Smooth muscle cell (in vitro differentiated cells): ENCODE results near the gene GPR162. TPM values are rescaled to one million over a fixed set of nuclear protein-coding genes. Genes with fewer than 3 reads are reported as not detected.

Experiments used
- DNase-seq: peaks from one replicate; lab custom pipeline; 2025; ENCODE audit not compliant: unreplicated experiment; lab: John Stamatoyannopoulos, UW
- H2AFZ ChIP-seq: fragments of 200-600 bp; sonication (generic); 2 replicates; pipeline ENCODE4 v1.6.0; 2016; ENCODE audit warnings: antibody characterized with exemption, low read depth, mild to moderate bottlenecking
- H3F3A ChIP-seq: fragments of 200-600 bp; sonication (generic); 2 replicates; pipeline ENCODE4 v1.6.0; 2017; ENCODE audit warnings: antibody characterized with exemption, low read depth
- H3K27ac ChIP-seq: fragments of 200-600 bp; sonication (generic); 2 replicates; pipeline ENCODE4 v1.5.1; 2016; ENCODE audit warnings: low read depth, mild to moderate bottlenecking
- H3K27me3 ChIP-seq: fragments of 200-600 bp; sonication (generic); 2 replicates; pipeline ENCODE4 v1.6.1; 2016; ENCODE audit warnings: low read depth, mild to moderate bottlenecking
- H3K36me3 ChIP-seq: fragments of 200-600 bp; sonication (generic); 2 replicates; pipeline ENCODE4 v1.5.1; 2016; ENCODE audit warnings: low read depth
- H3K4me1 ChIP-seq: fragments of 200-600 bp; sonication (generic); 2 replicates; pipeline ENCODE4 v1.5.1; 2016; ENCODE audit warnings: low read depth
- H3K4me2 ChIP-seq: fragments of 200-600 bp; sonication (generic); 2 replicates; pipeline ENCODE4 v1.6.0; 2016; ENCODE audit warnings: mild to moderate bottlenecking
- H3K4me3 ChIP-seq: fragments of 200-600 bp; sonication (generic); 2 replicates; pipeline ENCODE4 v1.5.1; 2016; ENCODE audit warnings: mild to moderate bottlenecking
- H3K79me2 ChIP-seq: fragments of 200-600 bp; sonication (generic); 2 replicates; pipeline ENCODE4 v1.6.0; 2016; ENCODE audit warnings: low read depth, mild to moderate bottlenecking
- H3K9ac ChIP-seq: fragments of 200-600 bp; sonication (generic); 2 replicates; pipeline ENCODE4 v1.6.0; 2016; ENCODE audit warnings: low read depth
- H3K9me3 ChIP-seq: fragments of 200-600 bp; sonication (generic); replicated peaks from 2 replicates; pipeline ENCODE4 v1.5.1; 2016; ENCODE audit warnings: low read depth
- H4K20me1 ChIP-seq: fragments of 200-600 bp; sonication (generic); 2 replicates; pipeline ENCODE4 v1.6.0; 2016; ENCODE audit warnings: low read depth
- WGBS: methylation state at CpG from one replicate; pipeline ENCODE4 v1.1.7; 2016; ENCODE audit warnings: low lambda C conversion rate; 5-methylcytosine and 5-hydroxymethylcytosine counted together
- polyA plus RNA-seq: library from polyadenylated mRNA; unstranded; fragments of >200 nt; fragmentation: Nextera tagmentation; extraction: Ambion mirVana; gene quantifications from 2 replicates; pipeline ENCODE4 v1.2.1, GENCODE V29; 2016
- total RNA-seq: library from RNA; depleted of rRNA; stranded (reverse); fragments of >200 nt; gene quantifications from 2 replicates; pipeline ENCODE4 v1.2.3, GENCODE V29; 2014
- TF ChIP-seq, protein P1 (sequence below): fragments of 200-600 bp; sonication (generic); IDR thresholded peaks from 2 replicates; pipeline ENCODE4 v1.5.1; 2017; ENCODE audit warnings: borderline replicate concordance, mild to moderate bottlenecking, antibody characterized with exemption; ENCODE audit not compliant: insufficient read depth, poor library complexity, severe bottlenecking

Gene GPR162
- total and polyA plus RNA-seq, 2 experiments from 2014 or later, result 0.76 to 2.1 TPM

DNA sequence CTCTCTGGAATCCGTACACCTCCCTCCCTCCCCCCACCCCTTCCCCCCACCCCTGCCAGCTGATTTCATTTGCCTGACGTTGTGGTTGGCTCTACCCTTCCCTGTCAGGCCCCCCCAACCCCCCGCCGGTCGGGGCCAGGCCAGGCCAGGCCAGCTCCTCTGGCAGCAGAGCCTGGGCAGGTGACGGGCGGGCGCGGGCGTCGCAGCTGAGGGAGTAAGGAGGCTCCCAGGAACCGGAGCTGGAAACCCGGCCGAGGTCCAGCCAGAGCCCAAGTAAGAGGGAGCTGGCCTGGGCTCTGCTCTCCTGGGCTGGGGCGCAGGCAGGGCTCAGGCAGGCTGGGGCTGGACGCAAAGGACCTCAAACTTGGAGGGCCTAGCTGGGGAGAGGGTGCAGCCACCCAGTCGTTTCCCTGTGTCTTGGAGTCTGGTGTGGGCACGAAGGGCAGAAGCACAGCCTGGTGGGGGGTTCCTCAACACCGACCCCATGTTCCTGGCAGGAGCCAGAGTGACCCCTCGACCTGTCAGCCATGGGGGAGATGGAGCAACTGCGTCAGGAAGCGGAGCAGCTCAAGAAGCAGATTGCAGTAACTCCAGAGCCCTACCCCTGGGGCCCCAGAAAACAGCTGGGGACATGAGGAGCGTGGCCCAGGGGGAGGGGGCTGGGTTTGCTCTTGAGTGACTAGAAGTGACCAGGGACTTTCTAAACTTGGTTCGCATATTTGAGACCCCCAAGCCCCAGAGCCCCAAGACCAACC is 19.3 kb downstream of the GPR162 start, which contains the start of gene GNB3:
Gene GNB3 (plus strand): TSS at position 165 of the 755 bp plus-strand sequence. CDS start 363 bp downstream, at position 528.
- Histone ChIP-seq H2AFZ (no peak within 1 kb of the TSS), H3K27ac (no peak within 1 kb of the TSS), H3K79me2 (no peaks in the 10 kb centered on the region), H4K20me1 (peaks cover 6% of the 10 kb centered on the region), H3F3A (no peaks in the 10 kb centered on the region), H3K9ac (no peak within 1 kb of the TSS), H3K4me1 (peaks cover 11% of the 10 kb centered on the region), H3K4me2 (no peak within 1 kb of the TSS), H3K36me3 (no peaks in the 10 kb centered on the region), H3K4me3 (no peak within 1 kb of the TSS), H3K27me3 (no peaks in the 10 kb centered on the region), H3K9me3 (no peaks in the 10 kb centered on the region)
- TF ChIP-seq, protein P1, sequence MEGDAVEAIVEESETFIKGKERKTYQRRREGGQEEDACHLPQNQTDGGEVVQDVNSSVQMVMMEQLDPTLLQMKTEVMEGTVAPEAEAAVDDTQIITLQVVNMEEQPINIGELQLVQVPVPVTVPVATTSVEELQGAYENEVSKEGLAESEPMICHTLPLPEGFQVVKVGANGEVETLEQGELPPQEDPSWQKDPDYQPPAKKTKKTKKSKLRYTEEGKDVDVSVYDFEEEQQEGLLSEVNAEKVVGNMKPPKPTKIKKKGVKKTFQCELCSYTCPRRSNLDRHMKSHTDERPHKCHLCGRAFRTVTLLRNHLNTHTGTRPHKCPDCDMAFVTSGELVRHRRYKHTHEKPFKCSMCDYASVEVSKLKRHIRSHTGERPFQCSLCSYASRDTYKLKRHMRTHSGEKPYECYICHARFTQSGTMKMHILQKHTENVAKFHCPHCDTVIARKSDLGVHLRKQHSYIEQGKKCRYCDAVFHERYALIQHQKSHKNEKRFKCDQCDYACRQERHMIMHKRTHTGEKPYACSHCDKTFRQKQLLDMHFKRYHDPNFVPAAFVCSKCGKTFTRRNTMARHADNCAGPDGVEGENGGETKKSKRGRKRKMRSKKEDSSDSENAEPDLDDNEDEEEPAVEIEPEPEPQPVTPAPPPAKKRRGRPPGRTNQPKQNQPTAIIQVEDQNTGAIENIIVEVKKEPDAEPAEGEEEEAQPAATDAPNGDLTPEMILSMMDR, result no peak
- 79% methylated on average over 24 of the region's 24 CpGs for WGBS
- DNase-seq, result no peak

DNA sequence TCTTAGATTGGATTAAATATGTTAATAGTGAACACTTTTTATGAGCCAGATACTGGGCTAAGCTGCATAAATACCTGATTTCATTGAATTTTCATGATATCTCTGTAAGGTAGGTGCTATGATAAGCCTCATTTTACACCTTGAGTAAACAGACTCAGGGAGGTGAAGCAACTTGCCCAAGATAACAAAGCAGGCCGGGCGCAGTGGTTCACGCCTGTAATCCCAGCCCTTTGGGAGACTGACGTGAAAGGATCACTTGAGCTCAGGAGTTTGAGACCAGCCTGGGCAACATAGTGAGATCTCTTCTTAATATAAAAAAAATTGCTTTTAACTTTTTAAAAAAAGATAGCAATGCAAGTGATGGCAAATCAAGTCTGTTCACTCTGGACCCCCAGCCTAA is 20.5 kb downstream of the GPR162 start:
- H3K4me3 ChIP-seq, result no peak overlapping the region
- H3K27me3 ChIP-seq, result no peaks in the 10 kb centered on the region
- no peak for DNase-seq
- peaks cover 11% of the 10 kb centered on the region for H3K4me1 ChIP-seq
- H3F3A ChIP-seq, result no peaks in the 10 kb centered on the region
- no peak overlapping the region for H3K9ac ChIP-seq
- no peaks in the 10 kb centered on the region for H3K79me2 ChIP-seq
- H2AFZ ChIP-seq, result no peak overlapping the region
- peaks cover 6% of the 10 kb centered on the region for H4K20me1 ChIP-seq
- 96% methylated on average over 4 of the region's 4 CpGs for WGBS
- no peak overlapping the region for H3K4me2 ChIP-seq
- no peaks in the 10 kb centered on the region for H3K36me3 ChIP-seq
- no peaks in the 10 kb centered on the region for H3K9me3 ChIP-seq
- TF ChIP-seq, protein P1, result no peak
- H3K27ac ChIP-seq, result no peak overlapping the region

DNA sequence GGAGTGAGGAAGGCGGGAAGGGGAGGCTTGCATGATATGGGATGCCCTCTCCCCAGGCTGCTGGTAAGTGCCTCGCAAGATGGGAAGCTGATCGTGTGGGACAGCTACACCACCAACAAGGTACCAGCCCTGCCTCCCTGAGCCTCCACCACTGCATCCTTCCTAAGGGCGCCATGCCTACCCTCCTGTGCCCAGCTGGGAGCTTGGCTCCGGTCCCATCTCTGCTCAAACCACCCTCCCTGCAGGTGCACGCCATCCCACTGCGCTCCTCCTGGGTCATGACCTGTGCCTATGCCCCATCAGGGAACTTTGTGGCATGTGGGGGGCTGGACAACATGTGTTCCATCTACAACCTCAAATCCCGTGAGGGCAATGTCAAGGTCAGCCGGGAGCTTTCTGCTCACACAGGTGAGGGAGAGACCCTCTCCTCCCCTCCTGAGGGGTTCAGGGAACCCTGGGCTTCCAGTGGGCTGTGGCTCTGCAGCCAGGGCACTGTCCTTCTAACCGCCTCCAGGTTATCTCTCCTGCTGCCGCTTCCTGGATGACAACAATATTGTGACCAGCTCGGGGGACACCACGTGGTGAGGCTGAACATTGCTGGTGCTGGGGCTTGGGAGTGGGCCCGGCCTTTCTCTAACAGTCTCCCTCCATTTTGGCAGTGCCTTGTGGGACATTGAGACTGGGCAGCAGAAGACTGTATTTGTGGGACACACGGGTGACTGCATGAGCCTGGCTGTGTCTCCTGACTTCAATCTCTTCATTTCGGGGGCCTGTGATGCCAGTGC is 21.7 kb downstream of the GPR162 start:
- DNase-seq, result no peak
- no peak overlapping the region for H3K27ac ChIP-seq
- TF ChIP-seq, protein P1, result no peak
- no peaks in the 10 kb centered on the region for H3F3A ChIP-seq
- no peaks in the 10 kb centered on the region for H3K79me2 ChIP-seq
- no peak overlapping the region for H2AFZ ChIP-seq
- 76% methylated on average over 16 of the region's 16 CpGs for WGBS
- no peak overlapping the region for H3K4me2 ChIP-seq
- peaks cover 6% of the 10 kb centered on the region for H4K20me1 ChIP-seq
- peaks cover 11% of the 10 kb centered on the region for H3K4me1 ChIP-seq
- no peaks in the 10 kb centered on the region for H3K9me3 ChIP-seq
- H3K36me3 ChIP-seq, result no peaks in the 10 kb centered on the region
- no peak overlapping the region for H3K9ac ChIP-seq
- no peak overlapping the region for H3K4me3 ChIP-seq
- no peaks in the 10 kb centered on the region for H3K27me3 ChIP-seq
